CD4-positive, alpha-beta T cell treated with Interleukin-21 for 1 hour (primary cell): ENCODE results near the gene AKT3.

Experiments used
- DNase-seq: peaks from one replicate; pipeline ENCODE4 v3.0.0-alpha.2; 2020

The AKT3 gene

GRCh38 chr1:243730487-243731150 is 119.4 kb downstream of the AKT3 start:
- no peak for DNase-seq

- DNase-seq = no peak
Observed at GRCh38 chr1:243729956-243730355, 120.1 kb downstream of the AKT3 start.

GRCh38 chr1:243727503-243728203 is 122.4 kb downstream of the AKT3 start:
- no peak for DNase-seq

DNA sequence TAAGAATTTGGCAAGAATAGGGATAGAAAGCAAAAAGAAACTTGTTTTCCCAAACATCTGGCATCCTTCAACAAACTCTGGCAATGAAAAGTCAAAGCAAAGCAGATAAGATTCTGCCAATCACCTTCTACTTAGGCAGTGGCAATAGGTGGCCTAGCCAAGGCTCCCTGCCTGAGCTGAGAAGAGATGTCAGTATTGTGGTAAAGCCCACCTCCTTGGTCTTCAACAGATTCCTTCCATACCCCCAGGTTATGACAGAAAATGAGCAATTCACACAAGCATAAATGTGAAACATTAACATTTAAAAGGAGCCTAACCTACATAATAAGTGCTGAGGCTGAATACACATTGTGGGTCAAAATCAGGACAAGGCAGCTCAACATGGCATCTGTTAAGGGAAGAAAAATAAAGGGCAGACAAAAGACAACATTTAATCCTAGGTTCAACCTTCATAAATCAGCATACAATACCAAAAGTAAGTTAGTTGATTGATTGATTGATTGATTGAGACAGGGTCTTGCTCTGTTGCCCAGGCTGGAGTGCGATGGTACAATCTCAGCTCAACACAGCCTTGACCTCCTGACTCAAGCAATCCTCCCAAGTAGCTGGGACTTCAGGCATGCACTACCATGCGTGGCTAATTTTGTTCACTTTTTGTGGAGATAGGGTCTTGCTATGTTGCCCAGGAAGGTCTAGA is 123.1 kb downstream of the AKT3 start:
- DNase-seq = no peak

DNA sequence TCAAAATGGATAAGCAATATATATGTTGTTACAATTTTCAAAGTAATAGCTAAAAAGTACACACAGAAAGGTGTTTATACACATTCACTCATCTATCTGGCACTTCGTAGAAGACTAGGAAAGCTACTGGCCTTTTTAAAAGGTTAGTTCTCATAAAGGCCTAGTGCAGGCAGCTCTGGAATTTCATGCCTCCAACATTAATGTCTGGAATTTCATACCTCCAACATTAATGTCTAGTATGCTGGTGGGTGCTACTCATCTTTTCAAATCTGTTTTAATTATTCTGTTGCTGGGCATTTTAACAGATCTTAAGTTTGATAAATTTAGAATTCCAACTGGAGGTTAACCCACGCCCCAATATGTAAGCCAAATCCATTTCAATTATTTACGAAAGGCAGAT is 124.2 kb downstream of the AKT3 start:
- DNase-seq = no peak

GRCh38 chr1:243725075-243725474 is 125.0 kb downstream of the AKT3 start:
- DNase-seq = no peak

GRCh38 chr1:243723458-243724043 is 126.5 kb downstream of the AKT3 start:
- no peak for DNase-seq

GRCh38 chr1:243723050-243723449 is 127.0 kb downstream of the AKT3 start:
- DNase-seq = no peak

DNA sequence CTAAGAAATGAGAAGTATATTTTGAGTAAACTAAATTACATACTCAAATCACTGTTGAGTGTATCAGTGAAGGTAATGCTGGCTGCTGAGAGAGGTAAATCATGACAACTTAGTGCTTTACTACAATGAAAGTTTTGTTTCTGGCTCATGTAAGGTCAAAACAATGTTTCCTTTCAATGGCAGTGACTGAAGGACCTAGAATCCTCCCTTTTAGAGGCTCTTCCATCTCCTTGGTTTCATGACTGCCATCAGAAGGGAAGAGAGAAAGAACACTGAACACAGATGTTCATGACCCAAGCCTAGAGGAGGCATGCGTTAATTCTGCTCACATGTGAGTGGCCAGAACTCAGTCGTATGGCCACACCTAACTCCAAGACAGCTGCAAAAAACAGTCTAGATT is 130.6 kb downstream of the AKT3 start:
- no peak for DNase-seq

DNA sequence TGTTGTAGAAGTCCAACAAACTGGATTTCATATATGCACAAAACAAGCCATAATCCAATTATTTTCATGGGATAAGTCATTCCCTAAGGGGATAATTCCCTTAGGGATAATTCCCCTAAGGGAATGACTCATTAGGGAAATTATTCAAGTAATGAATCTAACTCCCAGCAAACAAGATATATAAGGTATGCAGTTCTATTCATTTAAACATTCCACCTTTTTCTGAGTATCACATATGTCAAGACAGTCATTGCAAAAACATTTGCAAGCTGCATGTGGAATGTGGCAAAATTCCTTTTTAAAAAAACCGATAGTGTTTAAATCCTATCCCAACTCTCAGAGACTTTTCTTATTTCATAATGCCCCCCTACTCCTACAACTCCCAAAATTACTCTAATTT is 131.2 kb downstream of the AKT3 start:
- DNase-seq = no peak

GRCh38 chr1:243718022-243718421 is 132.0 kb downstream of the AKT3 start:
- DNase-seq = no peak

DNA sequence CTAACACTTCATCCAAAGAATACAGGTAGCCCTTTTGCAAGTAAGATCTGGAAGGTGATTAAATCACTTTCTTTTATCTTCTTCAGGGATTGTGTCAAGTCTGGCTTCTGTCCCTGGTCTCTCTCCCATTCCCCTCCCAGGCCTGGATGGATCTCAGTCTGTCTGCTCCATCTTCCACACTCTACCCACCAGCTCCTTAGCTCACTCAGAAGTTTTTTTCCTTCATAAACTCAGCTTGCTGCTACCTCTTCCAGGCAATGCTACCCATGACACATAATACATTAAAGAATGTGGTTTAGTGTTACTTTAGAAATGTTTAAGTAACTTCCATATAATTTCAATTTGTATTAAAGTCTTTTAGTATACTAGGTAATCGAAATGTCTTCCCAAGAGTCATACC is 133.1 kb downstream of the AKT3 start:
- no peak for DNase-seq

DNA sequence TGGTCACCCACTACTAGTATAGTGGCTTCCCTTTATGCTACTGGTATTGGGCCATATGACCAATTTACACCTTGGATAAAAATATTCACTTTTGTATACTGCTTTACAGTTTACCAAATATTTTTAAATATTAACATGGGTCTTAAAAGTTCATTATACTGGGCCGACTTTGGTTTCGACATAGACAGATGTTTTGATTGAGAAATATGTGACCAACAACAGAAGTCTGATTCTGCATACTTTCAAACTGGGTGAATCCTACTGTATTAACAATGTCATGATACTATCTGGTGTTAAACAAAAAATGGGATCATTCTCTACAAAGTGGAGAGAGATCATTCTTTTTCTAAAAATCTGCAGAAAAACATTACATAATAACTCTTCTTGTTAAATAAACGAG is 134.8 kb downstream of the AKT3 start:
- no peak for DNase-seq

GRCh38 chr1:243713470-243714186 is 136.4 kb downstream of the AKT3 start:
- DNase-seq = no peak

GRCh38 chr1:243712941-243713340 is 137.1 kb downstream of the AKT3 start:
- no peak for DNase-seq

DNA sequence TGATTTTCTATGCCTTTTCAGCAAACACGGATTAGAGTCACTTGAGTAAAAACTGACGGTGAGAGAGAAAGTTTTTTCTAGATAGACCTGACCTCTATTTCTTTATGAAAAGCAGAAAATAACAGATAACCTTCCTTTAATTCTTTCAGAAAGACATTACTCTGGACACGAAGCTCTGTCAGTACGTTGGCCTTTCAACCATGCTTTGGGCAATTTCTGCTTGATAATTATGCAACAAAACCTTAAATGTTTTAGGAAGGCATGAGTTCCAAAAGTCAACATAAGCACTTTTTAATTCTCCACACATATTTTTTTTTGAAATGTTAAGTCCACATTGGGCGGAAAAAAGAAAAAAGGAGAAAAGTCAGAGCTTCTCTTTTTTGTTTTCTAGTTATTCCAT is 137.8 kb downstream of the AKT3 start:
- no peak for DNase-seq

- DNase-seq = no peak
Observed at GRCh38 chr1:243710467-243710866, 139.6 kb downstream of the AKT3 start.

DNA sequence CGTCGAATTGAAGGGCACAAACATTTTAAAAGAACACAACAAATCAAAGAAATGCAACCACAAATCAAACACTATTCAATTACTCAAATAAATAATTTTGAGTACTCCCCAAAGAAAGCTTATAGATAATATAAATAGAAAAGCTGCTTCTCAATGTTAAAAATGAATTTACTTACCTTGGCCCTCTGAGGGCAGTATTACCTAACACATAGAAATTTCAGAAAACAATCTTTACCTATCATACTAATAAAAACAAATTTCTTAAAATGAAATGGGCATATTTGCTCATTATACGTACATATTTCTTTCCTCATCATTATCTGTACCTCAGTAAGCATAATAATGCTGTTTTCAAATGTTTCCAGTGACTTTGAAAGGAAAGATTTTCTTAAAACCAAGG is 141.8 kb downstream of the AKT3 start:
- no peak for DNase-seq

DNA sequence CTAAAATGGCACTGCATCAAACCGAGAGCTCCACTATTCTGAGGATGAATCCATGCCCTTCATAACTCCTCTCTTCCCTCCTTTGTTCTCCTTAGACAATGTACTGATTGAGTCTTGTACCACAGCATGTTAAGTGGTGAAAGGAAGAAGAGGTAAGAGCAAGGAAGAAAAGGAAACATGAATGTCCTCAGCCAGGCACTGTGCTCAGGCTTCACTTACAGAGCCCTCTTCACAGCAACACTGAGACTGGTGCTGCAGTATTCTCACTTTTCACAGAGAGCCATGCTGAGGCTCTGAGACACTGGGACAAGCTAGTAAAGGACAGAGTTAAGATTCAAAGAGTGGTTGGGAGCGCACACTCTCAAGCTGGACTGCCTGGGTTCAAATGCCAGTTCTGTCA is 143.5 kb downstream of the AKT3 start:
- DNase-seq = no peak

DNA sequence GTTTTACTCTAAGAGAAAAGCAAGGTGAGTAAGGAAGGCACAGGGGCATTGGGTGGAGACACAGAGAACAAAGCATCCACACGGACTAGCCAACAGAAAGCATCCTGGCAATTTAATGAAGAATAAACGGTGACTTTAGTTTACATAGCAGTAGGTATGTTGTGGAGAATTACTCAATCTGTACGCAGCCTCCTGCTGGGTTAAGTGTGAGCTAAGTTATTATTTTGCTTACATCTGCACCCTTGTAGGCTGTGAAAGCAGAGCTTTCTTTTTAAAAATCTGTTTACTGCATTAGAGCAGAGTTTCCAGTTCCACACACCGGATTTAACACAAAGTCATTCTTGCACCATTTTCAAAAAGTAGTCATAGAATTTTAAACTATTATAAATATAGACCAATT is 144.5 kb downstream of the AKT3 start:
- no peak for DNase-seq

GRCh38 chr1:243701872-243702271 is 148.2 kb downstream of the AKT3 start:
- DNase-seq = no peak

GRCh38 chr1:243693800-243694199 is 156.2 kb downstream of the AKT3 start:
- DNase-seq = no peak

- no peak for DNase-seq
Observed at GRCh38 chr1:243686159-243686558, 163.9 kb downstream of the AKT3 start.
